Karpas-422 (cell line): Measurements from ENCODE around the gene SIN3A. TPM values are rescaled to one million over a fixed set of nuclear protein-coding genes. Genes with fewer than 3 reads are reported as not detected.
"Not testable (repeated sequence)": the region's sequence is repeated elsewhere in the genome, so short reads cannot be mapped to it uniquely, and the experiment has no call there.

Experiments
- DNase-seq: peaks from one replicate; pipeline ENCODE4 v3.0.0-alpha.2; 2015
- H2AFZ ChIP-seq: fragments of 200-600 bp; sonication (generic); 2 replicates; pipeline ENCODE4 v1.6.1; 2014; ENCODE audit warnings: antibody characterized with exemption, low read length, mixed read lengths
- H3K27ac ChIP-seq: fragments of 200-600 bp; sonication (generic); 2 replicates; pipeline ENCODE4 v1.5.1; 2014; ENCODE audit warnings: mild to moderate bottlenecking, low read length, moderate library complexity
- H3K27me3 ChIP-seq: fragments of 200-600 bp; sonication (generic); 2 replicates; pipeline ENCODE4 v1.6.1; 2014; ENCODE audit warnings: low read length, mixed read lengths
- H3K36me3 ChIP-seq: fragments of 200-600 bp; sonication (generic); 2 replicates; pipeline ENCODE4 v1.6.1; 2014; ENCODE audit warnings: low read length, mixed read lengths; ENCODE audit not compliant: insufficient read depth
- H3K4me1 ChIP-seq: fragments of 200-600 bp; sonication (generic); 2 replicates; pipeline ENCODE4 v1.6.1; 2014; ENCODE audit warnings: mild to moderate bottlenecking, low read length, mixed read lengths
- H3K4me2 ChIP-seq: fragments of 200-600 bp; sonication (generic); 2 replicates; pipeline ENCODE4 v1.6.1; 2014; ENCODE audit warnings: low read length, low read depth, mild to moderate bottlenecking; ENCODE audit not compliant: poor library complexity, severe bottlenecking
- H3K4me3 ChIP-seq: fragments of 200-600 bp; sonication (generic); 2 replicates; pipeline ENCODE4 v1.5.1; 2014; ENCODE audit warnings: mild to moderate bottlenecking, antibody characterized with exemption, low read length, mixed read lengths
- H3K79me2 ChIP-seq: fragments of 200-600 bp; sonication (generic); 2 replicates; pipeline ENCODE4 v1.6.1; 2014; ENCODE audit warnings: mild to moderate bottlenecking, low read length, mixed read lengths
- H3K9ac ChIP-seq: fragments of 200-600 bp; sonication (generic); 2 replicates; pipeline ENCODE4 v1.6.0; 2014; ENCODE audit warnings: low read length
- H3K9me2 ChIP-seq: fragments of 200-600 bp; sonication (generic), shearing (Covaris generic); replicated peaks from 2 replicates; pipeline ENCODE4 v1.6.0; 2014; ENCODE audit warnings: mild to moderate bottlenecking, low read length, moderate library complexity; ENCODE audit not compliant: insufficient read depth
- H3K9me3 ChIP-seq: fragments of 300-700, 200-600 bp; sonication (generic); 2 replicates; pipeline ENCODE4 v1.6.1; 2014; ENCODE audit warnings: low read length, mixed read lengths
- H4K20me1 ChIP-seq: fragments of 200-600 bp; sonication (generic); 2 replicates; pipeline ENCODE4 v1.6.1; 2014; ENCODE audit warnings: mild to moderate bottlenecking, antibody characterized with exemption, low read length, low read depth; ENCODE audit not compliant: insufficient read depth
- total RNA-seq: library from RNA; depleted of rRNA; stranded (reverse); fragments of >200 nt; shearing (Covaris generic); gene quantifications from 2 replicates; pipeline ENCODE4 v1.2.3, GENCODE V29; 2014; ENCODE audit warnings: low replicate concordance

Gene SIN3A
- total RNA-seq, 1 experiment from 2014 or later: 45.3 TPM

GRCh38 chr15:75446151-75446550 lies 5.3 kb downstream of the SIN3A start:
- H3K4me2 ChIP-seq: no peak overlapping the region
- no peaks in the 10 kb centered on the region for H3K27me3 ChIP-seq
- H3K79me2 ChIP-seq: peaks cover 92% of the 10 kb centered on the region
- H3K4me1 ChIP-seq: peaks cover 44% of the 10 kb centered on the region
- peaks cover 23% of the 10 kb centered on the region for H3K36me3 ChIP-seq
- no peak for DNase-seq
- peaks cover 46% of the 10 kb centered on the region for H4K20me1 ChIP-seq
- H3K4me3 ChIP-seq: no peak overlapping the region
- no peaks in the 10 kb centered on the region for H3K9me2 ChIP-seq
- H3K27ac ChIP-seq: no peak overlapping the region
- H3K9me3 ChIP-seq: no peaks in the 10 kb centered on the region
- no peak overlapping the region for H2AFZ ChIP-seq
- H3K9ac ChIP-seq: no peak overlapping the region

GRCh38 chr15:75445324-75445723 lies 6.2 kb downstream of the SIN3A start:
- H4K20me1 ChIP-seq: peaks cover 44% of the 10 kb centered on the region
- not testable (repeated sequence) for H3K9me2 ChIP-seq, H2AFZ ChIP-seq, H3K4me2 ChIP-seq, H3K9me3 ChIP-seq, H3K9ac ChIP-seq, H3K27ac ChIP-seq, H3K4me3 ChIP-seq, DNase-seq, H3K27me3 ChIP-seq
- peaks cover 43% of the 10 kb centered on the region for H3K4me1 ChIP-seq
- H3K36me3 ChIP-seq: peaks cover 23% of the 10 kb centered on the region
- H3K79me2 ChIP-seq: peaks cover 95% of the 10 kb centered on the region

GRCh38 chr15:75443972-75444453 lies 7.5 kb downstream of the SIN3A start:
- H4K20me1 ChIP-seq: peaks cover 31% of the 10 kb centered on the region

GRCh38 chr15:75437721-75438120 lies 13.8 kb downstream of the SIN3A start:
- Histone ChIP-seq H3K36me3 (peaks cover 21% of the 10 kb centered on the region), H3K9ac (no peak overlapping the region), H3K79me2 (peaks cover 95% of the 10 kb centered on the region), H3K4me1 (no peaks in the 10 kb centered on the region), H3K9me3 (no peaks in the 10 kb centered on the region), H3K9me2 (no peaks in the 10 kb centered on the region), H3K4me3 (no peak overlapping the region), H2AFZ (no peak overlapping the region), H4K20me1 (peaks cover 23% of the 10 kb centered on the region), H3K27ac (no peak overlapping the region), H3K4me2 (no peak overlapping the region), H3K27me3 (no peaks in the 10 kb centered on the region)
- no peak for DNase-seq

More at GRCh38 chr15:75443972-75444453, 7.5 kb downstream of the SIN3A start:
- H3K79me2 ChIP-seq: peaks cover 93% of the 10 kb centered on the region
- H3K9me3 ChIP-seq, H3K9ac ChIP-seq, H3K27me3 ChIP-seq, H2AFZ ChIP-seq, H3K4me3 ChIP-seq, H3K4me2 ChIP-seq, DNase-seq, H3K27ac ChIP-seq, H3K9me2 ChIP-seq: not testable (repeated sequence)
- peaks cover 30% of the 10 kb centered on the region for H3K4me1 ChIP-seq
- peaks cover 23% of the 10 kb centered on the region for H3K36me3 ChIP-seq

GRCh38 chr15:75436881-75437280 lies 14.6 kb downstream of the SIN3A start:
- peaks cover 20% of the 10 kb centered on the region for H4K20me1 ChIP-seq
- no peaks in the 10 kb centered on the region for H3K27me3 ChIP-seq
- H3K36me3 ChIP-seq: peaks cover 19% of the 10 kb centered on the region
- peaks cover 95% of the 10 kb centered on the region for H3K79me2 ChIP-seq
- no peak overlapping the region for H3K9ac ChIP-seq
- no peaks in the 10 kb centered on the region for H3K9me2 ChIP-seq
- no peaks in the 10 kb centered on the region for H3K4me1 ChIP-seq
- no peak for DNase-seq
- no peak overlapping the region for H3K4me3 ChIP-seq
- H3K27ac ChIP-seq: no peak overlapping the region
- no peaks in the 10 kb centered on the region for H3K9me3 ChIP-seq
- no peak overlapping the region for H2AFZ ChIP-seq
- H3K4me2 ChIP-seq: no peak overlapping the region

- Histone ChIP-seq H4K20me1 (peaks cover 15% of the 10 kb centered on the region; the same call in 1 of the 2 replicates), H3K9me2 (no peaks in the 10 kb centered on the region), H3K36me3 (peaks cover 27% of the 10 kb centered on the region), H3K4me3 (no peak overlapping the region), H3K4me2 (no peak overlapping the region), H3K27ac (no peak overlapping the region), H3K9me3 (no peaks in the 10 kb centered on the region), H3K27me3 (no peaks in the 10 kb centered on the region), H3K4me1 (no peaks in the 10 kb centered on the region), H3K79me2 (peaks cover 94% of the 10 kb centered on the region), H2AFZ (no peak overlapping the region), H3K9ac (no peak overlapping the region)
- DNase-seq: no peak
These were observed 19.8 kb downstream of the SIN3A start for GRCh38 chr15:75431682-75432081.

GRCh38 chr15:75431270-75431669 lies 20.2 kb downstream of the SIN3A start:
- H3K27ac ChIP-seq: no peak overlapping the region
- H4K20me1 ChIP-seq: peaks cover 17% of the 10 kb centered on the region; the same call in 1 of the 2 replicates
- H3K9ac ChIP-seq: no peak overlapping the region
- H2AFZ ChIP-seq: no peak overlapping the region
- peaks cover 24% of the 10 kb centered on the region for H3K36me3 ChIP-seq
- H3K4me1 ChIP-seq: no peaks in the 10 kb centered on the region
- H3K4me2 ChIP-seq: no peak overlapping the region
- peaks cover 94% of the 10 kb centered on the region for H3K79me2 ChIP-seq
- H3K9me2 ChIP-seq: no peaks in the 10 kb centered on the region
- H3K9me3 ChIP-seq: no peaks in the 10 kb centered on the region
- no peak overlapping the region for H3K4me3 ChIP-seq
- DNase-seq: no peak
- no peaks in the 10 kb centered on the region for H3K27me3 ChIP-seq

DNA sequence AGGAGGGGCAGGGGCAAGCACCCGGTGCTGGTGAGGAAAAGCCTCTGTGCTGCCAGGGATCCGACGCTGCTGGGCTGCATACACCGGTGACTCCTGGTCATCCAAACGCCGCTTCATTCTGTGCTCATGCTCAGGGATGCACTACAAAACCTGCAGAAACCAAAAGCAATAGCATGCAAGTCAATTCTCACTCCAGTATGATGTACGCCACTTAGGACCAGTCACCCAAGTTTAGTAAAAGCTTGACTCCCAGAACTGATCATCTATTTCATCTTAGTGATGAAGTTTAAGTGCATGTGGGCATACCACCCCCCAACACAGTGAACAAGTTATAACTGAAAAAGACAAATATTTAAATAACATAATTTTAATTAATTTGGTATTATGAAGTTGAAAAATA lies 21.2 kb downstream of the SIN3A start:
- peaks cover 94% of the 10 kb centered on the region for H3K79me2 ChIP-seq
- peaks cover 17% of the 10 kb centered on the region; the same call in 1 of the 2 replicates for H4K20me1 ChIP-seq
- no peak overlapping the region for H2AFZ ChIP-seq
- no peak overlapping the region for H3K27ac ChIP-seq
- H3K4me2 ChIP-seq: no peak overlapping the region
- no peak for DNase-seq
- peaks cover 21% of the 10 kb centered on the region for H3K36me3 ChIP-seq
- H3K9me2 ChIP-seq: no peaks in the 10 kb centered on the region
- no peak overlapping the region for H3K4me3 ChIP-seq
- no peaks in the 10 kb centered on the region for H3K9me3 ChIP-seq
- no peaks in the 10 kb centered on the region for H3K27me3 ChIP-seq
- H3K9ac ChIP-seq: no peak overlapping the region
- no peaks in the 10 kb centered on the region for H3K4me1 ChIP-seq
